GM12874 (cell line): ENCODE data around the gene CMTM1.

Experiments used
- CTCF ChIP-seq: IDR thresholded peaks from 2 replicates; pipeline ENCODE4 v1.5.1; 2011; ENCODE audit warnings: low read depth, mild to moderate bottlenecking, control low read depth, low read length, moderate library complexity; ENCODE audit not compliant: insufficient read depth

The CMTM1 gene

GRCh38 chr16:66569131-66569530 lies 2.9 kb downstream of the CMTM1 start:
- no peak for TF ChIP-seq CTCF

- no peak for TF ChIP-seq CTCF
These were observed 3.7 kb downstream of the CMTM1 start for GRCh38 chr16:66569827-66570405.

- TF ChIP-seq CTCF, result no peak
These were observed 6.1 kb downstream of the CMTM1 start for GRCh38 chr16:66572356-66572755.

- no peak for TF ChIP-seq CTCF
These were observed 7.8 kb downstream of the CMTM1 start for GRCh38 chr16:66574081-66574480.

- TF ChIP-seq CTCF, result no peak
These were observed 8.3 kb downstream of the CMTM1 start for GRCh38 chr16:66574531-66574930.

GRCh38 chr16:66575060-66575459 lies 8.8 kb downstream of the CMTM1 start:
- TF ChIP-seq CTCF, result no peak

GRCh38 chr16:66576296-66576695 lies 10.1 kb downstream of the CMTM1 start:
- TF ChIP-seq CTCF, result no peak
